Osteocyte (in vitro differentiated cells): ENCODE data around the gene MIOX. TPM values are rescaled to one million over a fixed set of nuclear protein-coding genes. Genes with fewer than 3 reads are reported as not detected.

Experiments
- DNase-seq: peaks from one replicate; pipeline ENCODE4 v3.0.0; 2021; ENCODE audit warnings: mixed read lengths; ENCODE audit not compliant: unreplicated experiment; ENCODE audit errors: extremely low spot score
- H3K27ac Mint-ChIP-seq: one replicate; pipeline ENCODE4 v1.8.0; 2021; ENCODE audit warnings: mild to moderate bottlenecking, mixed read lengths; ENCODE audit not compliant: unreplicated experiment
- H3K27me3 Mint-ChIP-seq: one replicate; pipeline ENCODE4 v1.8.0; 2021; ENCODE audit warnings: mixed read lengths; ENCODE audit not compliant: unreplicated experiment
- H3K36me3 Mint-ChIP-seq: one replicate; pipeline ENCODE4 v1.8.0; 2021; ENCODE audit warnings: mixed read lengths; ENCODE audit not compliant: unreplicated experiment
- H3K4me1 Mint-ChIP-seq: one replicate; pipeline ENCODE4 v1.8.0; 2021; ENCODE audit warnings: mixed read lengths; ENCODE audit not compliant: unreplicated experiment
- H3K4me3 Mint-ChIP-seq: one replicate; pipeline ENCODE4 v1.8.0; 2021; ENCODE audit warnings: mild to moderate bottlenecking, moderate library complexity, mixed read lengths; ENCODE audit not compliant: unreplicated experiment
- H3K9me3 Mint-ChIP-seq: one replicate; pipeline ENCODE4 v1.8.0; 2021; ENCODE audit warnings: mixed read lengths; ENCODE audit not compliant: unreplicated experiment
- CTCF ChIP-seq: fragments of 200-600 bp; sonication (generic); IDR thresholded peaks from 2 replicates; pipeline ENCODE4 v1.5.0; 2021; ENCODE audit warnings: antibody characterized with exemption, mild to moderate bottlenecking, moderate library complexity
- total RNA-seq: library from RNA; stranded (reverse); gene quantifications from 2 replicates; pipeline ENCODE4 v1.2.1, GENCODE V29; 2021

MIOX gene
- total RNA-seq, 1 donor from 2014 or later: 1.5 TPM

GRCh38 chr22:50471197-50471847 lies 15.3 kb upstream of the MIOX start:
- H3K9me3 Mint-ChIP-seq: no peaks in the 10 kb centered on the region
- H3K27me3 Mint-ChIP-seq: no peaks in the 10 kb centered on the region
- no peak for DNase-seq
- no peak overlapping the region for H3K4me3 Mint-ChIP-seq
- H3K36me3 Mint-ChIP-seq: peaks cover 5% of the 10 kb centered on the region
- no peak for TF ChIP-seq CTCF
- no peak overlapping the region for H3K27ac Mint-ChIP-seq
- peaks cover 37% of the 10 kb centered on the region for H3K4me1 Mint-ChIP-seq

GRCh38 chr22:50471962-50472361 lies 14.7 kb upstream of the MIOX start:
- Mint-ChIP-seq H3K4me1 (peaks cover 37% of the 10 kb centered on the region), H3K4me3 (no peak overlapping the region), H3K27ac (no peak overlapping the region), H3K27me3 (no peaks in the 10 kb centered on the region), H3K9me3 (no peaks in the 10 kb centered on the region), H3K36me3 (no peaks in the 10 kb centered on the region)
- no peak for TF ChIP-seq CTCF
- no peak for DNase-seq

GRCh38 chr22:50473088-50473487 lies 13.6 kb upstream of the MIOX start:
- peak; percentile 26 for TF ChIP-seq CTCF
- Mint-ChIP-seq H3K9me3 (no peaks in the 10 kb centered on the region), H3K27me3 (no peaks in the 10 kb centered on the region), H3K36me3 (no peaks in the 10 kb centered on the region), H3K4me1 (peaks cover 37% of the 10 kb centered on the region), H3K27ac (peak overlapping the region; percentile 88), H3K4me3 (peak overlapping the region; percentile 90)
- DNase-seq: no peak

GRCh38 chr22:50473855-50474671 lies 12.6 kb upstream of the MIOX start:
- H3K4me3 Mint-ChIP-seq: peak overlapping the region; percentile 90
- H3K27me3 Mint-ChIP-seq: no peaks in the 10 kb centered on the region
- peaks cover 37% of the 10 kb centered on the region for H3K4me1 Mint-ChIP-seq
- H3K9me3 Mint-ChIP-seq: no peaks in the 10 kb centered on the region
- DNase-seq: no peak
- H3K27ac Mint-ChIP-seq: peak overlapping the region; percentile 88
- H3K36me3 Mint-ChIP-seq: no peaks in the 10 kb centered on the region
- no peak for TF ChIP-seq CTCF
